Smooth muscle cell (in vitro differentiated cells): ENCODE results near the gene SPATA46. TPM values are rescaled to one million over a fixed set of nuclear protein-coding genes. Genes with fewer than 3 reads are reported as not detected.

ENCODE experiments used
- DNase-seq: peaks from one replicate; lab custom pipeline; 2025; ENCODE audit not compliant: unreplicated experiment; lab: John Stamatoyannopoulos, UW
- H2AFZ ChIP-seq: fragments of 200-600 bp; sonication (generic); 2 replicates; pipeline ENCODE4 v1.6.0; 2016; ENCODE audit warnings: antibody characterized with exemption, low read depth, mild to moderate bottlenecking
- H3F3A ChIP-seq: fragments of 200-600 bp; sonication (generic); 2 replicates; pipeline ENCODE4 v1.6.0; 2017; ENCODE audit warnings: antibody characterized with exemption, low read depth
- H3K27ac ChIP-seq: fragments of 200-600 bp; sonication (generic); 2 replicates; pipeline ENCODE4 v1.5.1; 2016; ENCODE audit warnings: low read depth, mild to moderate bottlenecking
- H3K27me3 ChIP-seq: fragments of 200-600 bp; sonication (generic); 2 replicates; pipeline ENCODE4 v1.6.1; 2016; ENCODE audit warnings: low read depth, mild to moderate bottlenecking
- H3K36me3 ChIP-seq: fragments of 200-600 bp; sonication (generic); 2 replicates; pipeline ENCODE4 v1.5.1; 2016; ENCODE audit warnings: low read depth
- H3K4me1 ChIP-seq: fragments of 200-600 bp; sonication (generic); 2 replicates; pipeline ENCODE4 v1.5.1; 2016; ENCODE audit warnings: low read depth
- H3K4me2 ChIP-seq: fragments of 200-600 bp; sonication (generic); 2 replicates; pipeline ENCODE4 v1.6.0; 2016; ENCODE audit warnings: mild to moderate bottlenecking
- H3K4me3 ChIP-seq: fragments of 200-600 bp; sonication (generic); 2 replicates; pipeline ENCODE4 v1.5.1; 2016; ENCODE audit warnings: mild to moderate bottlenecking
- H3K79me2 ChIP-seq: fragments of 200-600 bp; sonication (generic); 2 replicates; pipeline ENCODE4 v1.6.0; 2016; ENCODE audit warnings: low read depth, mild to moderate bottlenecking
- H3K9ac ChIP-seq: fragments of 200-600 bp; sonication (generic); 2 replicates; pipeline ENCODE4 v1.6.0; 2016; ENCODE audit warnings: low read depth
- H3K9me3 ChIP-seq: fragments of 200-600 bp; sonication (generic); replicated peaks from 2 replicates; pipeline ENCODE4 v1.5.1; 2016; ENCODE audit warnings: low read depth
- H4K20me1 ChIP-seq: fragments of 200-600 bp; sonication (generic); 2 replicates; pipeline ENCODE4 v1.6.0; 2016; ENCODE audit warnings: low read depth
- WGBS: methylation state at CpG from one replicate; pipeline ENCODE4 v1.1.7; 2016; ENCODE audit warnings: low lambda C conversion rate; 5-methylcytosine and 5-hydroxymethylcytosine counted together
- polyA plus RNA-seq: library from polyadenylated mRNA; unstranded; fragments of >200 nt; fragmentation: Nextera tagmentation; extraction: Ambion mirVana; gene quantifications from 2 replicates; pipeline ENCODE4 v1.2.1, GENCODE V29; 2016
- total RNA-seq: library from RNA; depleted of rRNA; stranded (reverse); fragments of >200 nt; gene quantifications from 2 replicates; pipeline ENCODE4 v1.2.3, GENCODE V29; 2014
- TF ChIP-seq, protein P1 (sequence below): fragments of 200-600 bp; sonication (generic); IDR thresholded peaks from 2 replicates; pipeline ENCODE4 v1.5.1; 2017; ENCODE audit warnings: borderline replicate concordance, mild to moderate bottlenecking, antibody characterized with exemption; ENCODE audit not compliant: insufficient read depth, poor library complexity, severe bottlenecking

Gene SPATA46
- total and polyA plus RNA-seq, 2 experiments from 2014 or later: not detected

DNA sequence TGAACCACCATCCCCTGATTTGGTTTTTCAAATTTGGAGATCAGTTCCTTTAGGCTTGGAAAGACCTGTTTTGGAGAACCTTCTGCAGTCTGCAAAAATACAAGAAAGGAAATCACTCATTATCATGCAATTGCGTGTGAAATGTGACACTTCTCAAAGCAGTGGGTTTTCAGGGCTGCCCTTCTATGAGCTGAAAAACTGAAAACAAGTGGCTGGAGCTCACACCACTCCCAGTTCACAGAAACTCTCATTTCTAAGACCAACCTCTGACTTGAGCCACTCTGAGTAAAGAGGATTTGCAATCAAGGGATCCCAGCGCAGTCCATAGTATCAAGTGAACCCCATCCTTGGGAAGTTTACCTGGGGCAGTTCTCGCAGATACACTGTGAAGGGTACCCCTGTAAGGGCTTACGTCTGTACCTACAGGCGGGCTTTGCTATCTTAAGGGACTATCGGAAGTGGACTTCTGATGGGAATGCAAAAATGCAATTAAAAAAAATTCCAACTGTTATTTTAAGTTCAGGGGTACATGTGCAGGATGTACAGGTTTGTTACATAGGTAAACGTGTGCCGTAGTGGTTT is 22.4 kb upstream of the SPATA46 start:
- peaks cover 25% of the 10 kb centered on the region for H3K27me3 ChIP-seq
- TF ChIP-seq, protein P1, sequence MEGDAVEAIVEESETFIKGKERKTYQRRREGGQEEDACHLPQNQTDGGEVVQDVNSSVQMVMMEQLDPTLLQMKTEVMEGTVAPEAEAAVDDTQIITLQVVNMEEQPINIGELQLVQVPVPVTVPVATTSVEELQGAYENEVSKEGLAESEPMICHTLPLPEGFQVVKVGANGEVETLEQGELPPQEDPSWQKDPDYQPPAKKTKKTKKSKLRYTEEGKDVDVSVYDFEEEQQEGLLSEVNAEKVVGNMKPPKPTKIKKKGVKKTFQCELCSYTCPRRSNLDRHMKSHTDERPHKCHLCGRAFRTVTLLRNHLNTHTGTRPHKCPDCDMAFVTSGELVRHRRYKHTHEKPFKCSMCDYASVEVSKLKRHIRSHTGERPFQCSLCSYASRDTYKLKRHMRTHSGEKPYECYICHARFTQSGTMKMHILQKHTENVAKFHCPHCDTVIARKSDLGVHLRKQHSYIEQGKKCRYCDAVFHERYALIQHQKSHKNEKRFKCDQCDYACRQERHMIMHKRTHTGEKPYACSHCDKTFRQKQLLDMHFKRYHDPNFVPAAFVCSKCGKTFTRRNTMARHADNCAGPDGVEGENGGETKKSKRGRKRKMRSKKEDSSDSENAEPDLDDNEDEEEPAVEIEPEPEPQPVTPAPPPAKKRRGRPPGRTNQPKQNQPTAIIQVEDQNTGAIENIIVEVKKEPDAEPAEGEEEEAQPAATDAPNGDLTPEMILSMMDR: no peak
- no peak overlapping the region for H3K9ac ChIP-seq
- no peaks in the 10 kb centered on the region for H3K9me3 ChIP-seq
- no peaks in the 10 kb centered on the region for H3K4me1 ChIP-seq
- H4K20me1 ChIP-seq: no peaks in the 10 kb centered on the region
- no peak overlapping the region for H3K27ac ChIP-seq
- no peak for DNase-seq
- no peaks in the 10 kb centered on the region for H3K79me2 ChIP-seq
- no peak overlapping the region for H2AFZ ChIP-seq
- WGBS: 80% methylated on average over 8 of the region's 8 CpGs
- H3F3A ChIP-seq: no peaks in the 10 kb centered on the region
- no peaks in the 10 kb centered on the region for H3K36me3 ChIP-seq
- no peak overlapping the region for H3K4me3 ChIP-seq
- H3K4me2 ChIP-seq: no peak overlapping the region

DNA sequence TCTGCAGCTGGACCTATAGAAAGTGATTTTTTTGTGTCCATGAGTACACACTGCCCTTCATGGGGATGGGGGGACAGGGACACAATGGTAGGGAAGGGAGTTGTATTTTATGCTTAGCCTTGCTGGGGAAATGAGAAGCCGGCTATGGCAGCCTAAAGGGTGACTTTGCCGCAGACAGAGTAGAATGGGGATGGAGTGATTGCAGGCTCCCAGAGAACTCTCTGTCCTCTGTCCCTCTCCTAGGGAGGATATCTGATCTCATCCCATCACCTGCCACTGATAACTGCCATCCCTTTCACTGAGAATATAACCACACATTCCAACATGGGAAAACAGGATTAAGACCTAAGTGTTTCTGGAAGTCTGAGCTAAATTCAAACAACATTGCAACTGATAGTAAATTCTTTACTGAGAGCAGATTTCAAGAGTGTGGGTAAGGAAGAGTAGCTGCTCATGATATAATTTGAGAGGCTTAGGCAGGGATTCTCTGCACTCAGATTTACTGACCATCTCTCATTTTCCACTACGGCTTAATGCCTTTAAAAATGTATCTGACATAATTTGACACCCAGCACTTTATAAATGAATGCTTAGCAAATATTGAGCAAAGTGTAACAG is 21.4 kb upstream of the SPATA46 start:
- TF ChIP-seq, protein P1: no peak
- 55% methylated on average over 3 of the region's 3 CpGs for WGBS
- no peak for DNase-seq

DNA sequence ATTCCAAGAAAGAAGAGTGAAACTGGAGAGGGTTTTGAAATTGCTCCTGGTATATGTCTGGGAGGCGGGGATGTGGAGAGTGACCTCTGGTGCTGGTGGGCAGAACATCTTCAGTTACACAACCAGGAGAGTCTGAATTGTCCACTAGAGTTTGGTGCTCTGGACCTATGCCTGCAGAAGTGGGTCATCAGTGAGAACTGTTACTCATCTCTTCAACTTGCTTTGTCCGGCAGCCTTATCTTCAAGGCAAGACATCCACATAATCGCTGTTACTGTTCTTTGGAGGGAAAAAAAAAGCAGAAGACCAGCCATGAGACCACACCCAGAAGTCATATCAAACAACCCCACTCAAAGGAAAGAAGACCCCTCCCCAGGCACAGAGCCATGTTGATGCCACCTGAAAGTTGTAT is 20.4 kb upstream of the SPATA46 start:
- WGBS: 78% methylated on average over 3 of the region's 3 CpGs
- no peak overlapping the region for H3K9ac ChIP-seq
- no peaks in the 10 kb centered on the region for H3K36me3 ChIP-seq
- no peak overlapping the region for H2AFZ ChIP-seq
- no peak overlapping the region for H3K4me3 ChIP-seq
- no peak overlapping the region for H3K4me2 ChIP-seq
- H3K27ac ChIP-seq: no peak overlapping the region
- H3K4me1 ChIP-seq: peaks cover 6% of the 10 kb centered on the region
- H3K9me3 ChIP-seq: no peaks in the 10 kb centered on the region
- no peaks in the 10 kb centered on the region for H3K79me2 ChIP-seq
- H4K20me1 ChIP-seq: no peaks in the 10 kb centered on the region
- no peaks in the 10 kb centered on the region for H3F3A ChIP-seq
- peaks cover 25% of the 10 kb centered on the region for H3K27me3 ChIP-seq
- DNase-seq: no peak
- TF ChIP-seq, protein P1: no peak

More for the DNA sequence above, 21.4 kb upstream of the SPATA46 start:
- no peaks in the 10 kb centered on the region for H4K20me1 ChIP-seq
- no peaks in the 10 kb centered on the region for H3K36me3 ChIP-seq
- H3K4me3 ChIP-seq: no peak overlapping the region
- H3K27ac ChIP-seq: no peak overlapping the region
- no peaks in the 10 kb centered on the region for H3F3A ChIP-seq
- H3K9ac ChIP-seq: no peak overlapping the region
- no peaks in the 10 kb centered on the region for H3K79me2 ChIP-seq
- no peak overlapping the region for H2AFZ ChIP-seq
- H3K27me3 ChIP-seq: peaks cover 25% of the 10 kb centered on the region
- no peak overlapping the region for H3K4me2 ChIP-seq
- no peaks in the 10 kb centered on the region for H3K4me1 ChIP-seq
- no peaks in the 10 kb centered on the region for H3K9me3 ChIP-seq
